Renal cortical epithelial cell (primary cell): ENCODE measurements around the gene LGI4. TPM values are rescaled to one million over a fixed set of nuclear protein-coding genes. Genes with fewer than 3 reads are reported as not detected.

Source experiments
- DNase-seq: peaks from one replicate; pipeline ENCODE4 v3.0.0-alpha.2; 2011; ENCODE audit warnings: low read depth
- total RNA-seq: library from RNA; depleted of rRNA; stranded (reverse); fragments of >200 nt; gene quantifications from 2 replicates; pipeline ENCODE4 v1.2.3, GENCODE V29; 2014

LGI4 gene
- total RNA-seq, 1 donor from 2014 or later = not detected

- DNase-seq = no peak
Measured at GRCh38 chr19:35085947-35086346, 48.9 kb downstream of the LGI4 start.

- DNase-seq = no peak
Measured at GRCh38 chr19:35084509-35084762, 50.4 kb downstream of the LGI4 start.

- no peak for DNase-seq
Measured at GRCh38 chr19:35083691-35084508, 51.0 kb downstream of the LGI4 start.

GRCh38 chr19:35081201-35081600 lies 53.7 kb downstream of the LGI4 start:
- no peak for DNase-seq

- no peak for DNase-seq
Measured at GRCh38 chr19:35080613-35081170, 54.2 kb downstream of the LGI4 start.

GRCh38 chr19:35079826-35080225 lies 55.0 kb downstream of the LGI4 start:
- no peak for DNase-seq

GRCh38 chr19:35077411-35078223 lies 57.2 kb downstream of the LGI4 start:
- no peak for DNase-seq

- no peak for DNase-seq
Measured at GRCh38 chr19:35076657-35077056, 58.2 kb downstream of the LGI4 start.

- no peak for DNase-seq
Measured at GRCh38 chr19:35076026-35076370, 58.9 kb downstream of the LGI4 start.

- no peak for DNase-seq
Measured at GRCh38 chr19:35075202-35076025, 59.4 kb downstream of the LGI4 start.

Other genes starting within 250 kb of the LGI4 start
- gene ZNF30, start 208.2 kb downstream of the LGI4 start, total RNA-seq = 0.69 and 4.7 TPM in 2 replicates
- 9.2 and 12.8 TPM in 2 replicates for gene ZNF792, start 170.8 kb downstream of the LGI4 start, total RNA-seq
- gene GRAMD1A, start 134.7 kb downstream of the LGI4 start, total RNA-seq = 9.9 and 31.7 TPM in 2 replicates
- gene SCN1B, start 104.6 kb downstream of the LGI4 start, total RNA-seq = 0.52 and 2.7 TPM in 2 replicates
- gene HPN, start 93.3 kb downstream of the LGI4 start, total RNA-seq = 1.2 and 4.2 TPM in 2 replicates
- not detected in 2 replicates for gene FXYD3, start 19.2 kb downstream of the LGI4 start, total RNA-seq
- gene FXYD1, start 3.8 kb upstream of the LGI4 start, total RNA-seq = not detected in 2 replicates
- not detected in 2 replicates for gene FXYD7, start 8.2 kb upstream of the LGI4 start, total RNA-seq
- gene FXYD5, start 19.7 kb upstream of the LGI4 start, total RNA-seq = 7.2 and 10.1 TPM in 2 replicates
- not detected in 2 replicates for gene FAM187B, start 93.7 kb upstream of the LGI4 start, total RNA-seq
- 26.6 and 42.8 TPM in 2 replicates for gene LSR, start 113.9 kb upstream of the LGI4 start, total RNA-seq
- 29.2 and 49.7 TPM in 2 replicates for gene USF2, start 133.9 kb upstream of the LGI4 start, total RNA-seq
- 0.05 TPM in 1 of 2 replicates, not detected in the other for gene HAMP, start 147.5 kb upstream of the LGI4 start, total RNA-seq
- not detected in 2 replicates for gene MAG, start 157.1 kb upstream of the LGI4 start, total RNA-seq
- gene CD22, start 194.1 kb upstream of the LGI4 start, total RNA-seq = not detected in 2 replicates
- gene FFAR1, start 212.8 kb upstream of the LGI4 start, total RNA-seq = not detected in 2 replicates
- not detected in 2 replicates for gene FFAR3, start 223.4 kb upstream of the LGI4 start, total RNA-seq
- gene GPR42, start 236.0 kb upstream of the LGI4 start, total RNA-seq = not detected in 2 replicates